Smooth muscle cell (in vitro differentiated cells): Measurements from ENCODE around the gene TENM4. TPM values are rescaled to one million over a fixed set of nuclear protein-coding genes. Genes with fewer than 3 reads are reported as not detected.

Source experiments
- DNase-seq: peaks from one replicate; lab custom pipeline; 2025; ENCODE audit not compliant: unreplicated experiment; lab: John Stamatoyannopoulos, UW
- H2AFZ ChIP-seq: fragments of 200-600 bp; sonication (generic); 2 replicates; pipeline ENCODE4 v1.6.0; 2016; ENCODE audit warnings: antibody characterized with exemption, low read depth, mild to moderate bottlenecking
- H3F3A ChIP-seq: fragments of 200-600 bp; sonication (generic); 2 replicates; pipeline ENCODE4 v1.6.0; 2017; ENCODE audit warnings: antibody characterized with exemption, low read depth
- H3K27ac ChIP-seq: fragments of 200-600 bp; sonication (generic); 2 replicates; pipeline ENCODE4 v1.5.1; 2016; ENCODE audit warnings: low read depth, mild to moderate bottlenecking
- H3K27me3 ChIP-seq: fragments of 200-600 bp; sonication (generic); 2 replicates; pipeline ENCODE4 v1.6.1; 2016; ENCODE audit warnings: low read depth, mild to moderate bottlenecking
- H3K36me3 ChIP-seq: fragments of 200-600 bp; sonication (generic); 2 replicates; pipeline ENCODE4 v1.5.1; 2016; ENCODE audit warnings: low read depth
- H3K4me1 ChIP-seq: fragments of 200-600 bp; sonication (generic); 2 replicates; pipeline ENCODE4 v1.5.1; 2016; ENCODE audit warnings: low read depth
- H3K4me2 ChIP-seq: fragments of 200-600 bp; sonication (generic); 2 replicates; pipeline ENCODE4 v1.6.0; 2016; ENCODE audit warnings: mild to moderate bottlenecking
- H3K4me3 ChIP-seq: fragments of 200-600 bp; sonication (generic); 2 replicates; pipeline ENCODE4 v1.5.1; 2016; ENCODE audit warnings: mild to moderate bottlenecking
- H3K79me2 ChIP-seq: fragments of 200-600 bp; sonication (generic); 2 replicates; pipeline ENCODE4 v1.6.0; 2016; ENCODE audit warnings: low read depth, mild to moderate bottlenecking
- H3K9ac ChIP-seq: fragments of 200-600 bp; sonication (generic); 2 replicates; pipeline ENCODE4 v1.6.0; 2016; ENCODE audit warnings: low read depth
- H3K9me3 ChIP-seq: fragments of 200-600 bp; sonication (generic); replicated peaks from 2 replicates; pipeline ENCODE4 v1.5.1; 2016; ENCODE audit warnings: low read depth
- H4K20me1 ChIP-seq: fragments of 200-600 bp; sonication (generic); 2 replicates; pipeline ENCODE4 v1.6.0; 2016; ENCODE audit warnings: low read depth
- WGBS: methylation state at CpG from one replicate; pipeline ENCODE4 v1.1.7; 2016; ENCODE audit warnings: low lambda C conversion rate; 5-methylcytosine and 5-hydroxymethylcytosine counted together
- polyA plus RNA-seq: library from polyadenylated mRNA; unstranded; fragments of >200 nt; fragmentation: Nextera tagmentation; extraction: Ambion mirVana; gene quantifications from 2 replicates; pipeline ENCODE4 v1.2.1, GENCODE V29; 2016
- total RNA-seq: library from RNA; depleted of rRNA; stranded (reverse); fragments of >200 nt; gene quantifications from 2 replicates; pipeline ENCODE4 v1.2.3, GENCODE V29; 2014
- TF ChIP-seq, protein P1 (sequence below): fragments of 200-600 bp; sonication (generic); IDR thresholded peaks from 2 replicates; pipeline ENCODE4 v1.5.1; 2017; ENCODE audit warnings: borderline replicate concordance, mild to moderate bottlenecking, antibody characterized with exemption; ENCODE audit not compliant: insufficient read depth, poor library complexity, severe bottlenecking

The TENM4 gene
- total and polyA plus RNA-seq, 2 experiments from 2014 or later: 31.6 to 38.2 TPM

DNA sequence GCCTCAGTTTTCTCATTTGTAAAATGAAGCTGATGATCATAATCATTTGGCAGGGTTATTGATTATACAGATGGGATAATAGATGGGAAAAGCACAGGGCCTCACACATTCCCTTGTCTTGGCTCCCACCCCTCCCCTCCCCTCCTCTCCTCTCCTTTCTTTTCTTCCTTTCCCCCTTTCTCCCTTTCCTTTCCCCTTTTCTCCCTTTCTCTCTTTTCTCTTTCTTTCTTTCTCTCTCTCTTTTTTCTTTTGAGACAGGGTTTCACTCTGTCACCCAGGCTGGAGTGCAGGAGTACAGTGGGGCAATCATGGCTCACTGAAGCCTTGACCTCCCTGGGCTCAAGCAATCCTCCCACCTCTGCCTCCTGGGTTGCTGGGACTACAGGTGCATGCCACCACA, 705.1 kb downstream of the TENM4 start:
- Histone ChIP-seq H3K79me2 (no peaks in the 10 kb centered on the region), H3F3A (no peaks in the 10 kb centered on the region), H3K4me3 (no peak overlapping the region), H3K27ac (no peak overlapping the region), H4K20me1 (no peaks in the 10 kb centered on the region), H3K9ac (no peak overlapping the region), H2AFZ (no peak overlapping the region), H3K4me2 (no peak overlapping the region), H3K36me3 (no peaks in the 10 kb centered on the region), H3K4me1 (no peaks in the 10 kb centered on the region), H3K9me3 (no peaks in the 10 kb centered on the region), H3K27me3 (no peaks in the 10 kb centered on the region)
- no peak for DNase-seq
- TF ChIP-seq, protein P1, sequence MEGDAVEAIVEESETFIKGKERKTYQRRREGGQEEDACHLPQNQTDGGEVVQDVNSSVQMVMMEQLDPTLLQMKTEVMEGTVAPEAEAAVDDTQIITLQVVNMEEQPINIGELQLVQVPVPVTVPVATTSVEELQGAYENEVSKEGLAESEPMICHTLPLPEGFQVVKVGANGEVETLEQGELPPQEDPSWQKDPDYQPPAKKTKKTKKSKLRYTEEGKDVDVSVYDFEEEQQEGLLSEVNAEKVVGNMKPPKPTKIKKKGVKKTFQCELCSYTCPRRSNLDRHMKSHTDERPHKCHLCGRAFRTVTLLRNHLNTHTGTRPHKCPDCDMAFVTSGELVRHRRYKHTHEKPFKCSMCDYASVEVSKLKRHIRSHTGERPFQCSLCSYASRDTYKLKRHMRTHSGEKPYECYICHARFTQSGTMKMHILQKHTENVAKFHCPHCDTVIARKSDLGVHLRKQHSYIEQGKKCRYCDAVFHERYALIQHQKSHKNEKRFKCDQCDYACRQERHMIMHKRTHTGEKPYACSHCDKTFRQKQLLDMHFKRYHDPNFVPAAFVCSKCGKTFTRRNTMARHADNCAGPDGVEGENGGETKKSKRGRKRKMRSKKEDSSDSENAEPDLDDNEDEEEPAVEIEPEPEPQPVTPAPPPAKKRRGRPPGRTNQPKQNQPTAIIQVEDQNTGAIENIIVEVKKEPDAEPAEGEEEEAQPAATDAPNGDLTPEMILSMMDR: no peak

DNA sequence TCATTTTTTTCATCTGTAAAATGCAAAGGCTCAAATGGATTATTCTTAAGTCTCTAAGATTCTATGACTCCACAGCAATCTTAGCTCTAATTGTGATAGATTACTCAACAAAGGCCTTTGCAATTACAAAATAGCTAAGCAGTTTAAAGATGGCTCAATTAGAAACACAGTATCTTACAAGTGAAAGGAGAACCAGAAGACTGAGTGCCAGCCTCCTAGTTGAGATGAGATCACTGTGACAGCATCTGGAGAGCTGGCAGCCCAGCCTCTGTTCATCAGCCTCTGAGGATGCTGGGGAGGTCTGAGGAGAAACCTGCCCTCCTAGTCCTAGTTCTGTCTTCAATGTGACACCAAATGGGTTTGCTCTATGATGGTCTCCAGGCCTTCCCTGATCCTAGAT, 707.8 kb downstream of the TENM4 start:
- no peak for DNase-seq

DNA sequence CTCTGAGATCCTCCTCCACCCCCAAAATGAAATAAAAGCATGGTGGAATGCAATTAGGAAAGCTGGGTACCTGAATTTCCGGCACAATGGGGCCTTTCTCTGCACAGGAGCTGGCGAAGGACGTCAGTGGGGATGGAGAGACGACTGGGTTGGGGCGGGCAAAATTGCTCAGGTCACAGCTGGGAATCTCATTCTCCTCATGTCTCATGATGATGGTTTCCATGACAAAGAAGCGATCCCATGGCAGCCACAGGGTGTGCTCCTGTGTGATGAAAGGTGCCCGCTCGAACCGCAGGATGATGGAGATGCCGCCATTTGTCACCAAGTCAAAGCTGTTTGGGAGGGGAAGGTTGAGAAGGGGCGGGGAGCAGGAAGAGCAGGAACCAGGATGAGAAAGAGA, 708.6 kb downstream of the TENM4 start:
- H3K4me3 ChIP-seq: no peak overlapping the region
- H3K79me2 ChIP-seq: no peaks in the 10 kb centered on the region
- no peaks in the 10 kb centered on the region for H3K27me3 ChIP-seq
- no peaks in the 10 kb centered on the region for H3K9me3 ChIP-seq
- H3K4me1 ChIP-seq: no peaks in the 10 kb centered on the region
- H2AFZ ChIP-seq: no peak overlapping the region
- no peak overlapping the region for H3K9ac ChIP-seq
- H3K36me3 ChIP-seq: no peaks in the 10 kb centered on the region
- no peaks in the 10 kb centered on the region for H4K20me1 ChIP-seq
- no peaks in the 10 kb centered on the region for H3F3A ChIP-seq
- TF ChIP-seq, protein P1: no peak
- no peak for DNase-seq
- 94% methylated on average over 11 of the region's 11 CpGs for WGBS
- H3K4me2 ChIP-seq: no peak overlapping the region
- H3K27ac ChIP-seq: no peak overlapping the region

More for the DNA sequence above, 707.8 kb downstream of the TENM4 start:
- no peaks in the 10 kb centered on the region for H4K20me1 ChIP-seq
- H3K9ac ChIP-seq: no peak overlapping the region
- no peak overlapping the region for H3K4me2 ChIP-seq
- H3K27me3 ChIP-seq: no peaks in the 10 kb centered on the region
- no peaks in the 10 kb centered on the region for H3K36me3 ChIP-seq
- no peak overlapping the region for H3K27ac ChIP-seq
- no peak overlapping the region for H3K4me3 ChIP-seq
- no peaks in the 10 kb centered on the region for H3F3A ChIP-seq
- TF ChIP-seq, protein P1: no peak
- H3K4me1 ChIP-seq: no peaks in the 10 kb centered on the region
- H2AFZ ChIP-seq: no peak overlapping the region
- no peaks in the 10 kb centered on the region for H3K79me2 ChIP-seq
- H3K9me3 ChIP-seq: no peaks in the 10 kb centered on the region

DNA sequence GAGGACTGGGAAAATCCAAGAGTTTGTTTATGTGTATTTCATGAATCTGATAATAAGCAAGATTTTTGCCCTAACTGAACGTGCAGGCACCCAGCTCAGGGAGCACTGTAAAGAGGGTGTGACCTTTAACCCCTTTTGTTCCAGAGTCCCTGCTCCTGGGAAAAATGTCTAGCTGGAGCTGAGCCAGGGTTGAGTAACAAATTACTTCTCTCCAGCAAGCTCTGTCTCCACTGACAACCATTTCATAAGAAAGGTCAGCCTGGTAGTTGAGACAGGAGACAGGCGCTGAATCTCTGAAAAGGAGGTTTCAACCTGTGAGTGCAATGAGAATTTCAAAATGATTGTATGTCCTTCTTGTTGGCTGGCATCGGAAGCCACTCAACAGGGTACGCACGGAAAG, 709.8 kb downstream of the TENM4 start:
- H3K27me3 ChIP-seq: no peaks in the 10 kb centered on the region
- TF ChIP-seq, protein P1: no peak
- no peaks in the 10 kb centered on the region for H3F3A ChIP-seq
- no peak overlapping the region for H3K4me2 ChIP-seq
- no peaks in the 10 kb centered on the region for H3K9me3 ChIP-seq
- H3K4me3 ChIP-seq: no peak overlapping the region
- 90% methylated on average over 5 of the region's 5 CpGs for WGBS
- no peak overlapping the region for H3K27ac ChIP-seq
- H2AFZ ChIP-seq: no peak overlapping the region
- H3K36me3 ChIP-seq: no peaks in the 10 kb centered on the region
- no peaks in the 10 kb centered on the region for H3K4me1 ChIP-seq
- H4K20me1 ChIP-seq: no peaks in the 10 kb centered on the region
- H3K9ac ChIP-seq: no peak overlapping the region
- no peak for DNase-seq
- no peaks in the 10 kb centered on the region for H3K79me2 ChIP-seq
